WTC11 (cell line): ENCODE data around the gene UGGT2.

Source experiments
- CDX4 ChIP-seq: fragments of 250-450 bp; sonication (Bioruptor Pico); IDR thresholded peaks from 2 replicates; pipeline ENCODE4 v1.9.0; 2021; ENCODE audit warnings: moderate library complexity, mild to moderate bottlenecking, inconsistent platforms, borderline replicate concordance
- ZBTB21 ChIP-seq: sonication (generic); formaldehyde crosslinking; IDR thresholded peaks from 2 replicates; pipeline ENCODE4 v1.8.1; 2023; ENCODE audit warnings: mild to moderate bottlenecking, missing genetic modification reagents, borderline replicate concordance
- ZNF263 ChIP-seq: sonication (generic); formaldehyde crosslinking; IDR thresholded peaks from 2 replicates; pipeline ENCODE4 v1.8.1; 2022; ENCODE audit warnings: low read depth, mild to moderate bottlenecking, moderate library complexity, missing genetic modification reagents

GRCh38 chr13:96053003-96053703 lies at the start of gene UGGT2:
- TF ChIP-seq ZNF263 (CRISPR knock-in tag) (no peak), ZBTB21 (CRISPR knock-in tag) (peak; percentile 90; the same call in 1 of the 2 replicates), CDX4 (no peak)
